Stromal cell of bone marrow (primary cell): ENCODE results near the gene GIT1.
"Not testable (repeated sequence)": the region's sequence is repeated elsewhere in the genome, so short reads cannot be mapped to it uniquely, and the experiment has no call there.

Source experiments
- DNase-seq: peaks from one replicate; pipeline ENCODE4 v3.0.0-alpha.2; 2012; ENCODE audit warnings: low read depth

Gene GIT1

DNA sequence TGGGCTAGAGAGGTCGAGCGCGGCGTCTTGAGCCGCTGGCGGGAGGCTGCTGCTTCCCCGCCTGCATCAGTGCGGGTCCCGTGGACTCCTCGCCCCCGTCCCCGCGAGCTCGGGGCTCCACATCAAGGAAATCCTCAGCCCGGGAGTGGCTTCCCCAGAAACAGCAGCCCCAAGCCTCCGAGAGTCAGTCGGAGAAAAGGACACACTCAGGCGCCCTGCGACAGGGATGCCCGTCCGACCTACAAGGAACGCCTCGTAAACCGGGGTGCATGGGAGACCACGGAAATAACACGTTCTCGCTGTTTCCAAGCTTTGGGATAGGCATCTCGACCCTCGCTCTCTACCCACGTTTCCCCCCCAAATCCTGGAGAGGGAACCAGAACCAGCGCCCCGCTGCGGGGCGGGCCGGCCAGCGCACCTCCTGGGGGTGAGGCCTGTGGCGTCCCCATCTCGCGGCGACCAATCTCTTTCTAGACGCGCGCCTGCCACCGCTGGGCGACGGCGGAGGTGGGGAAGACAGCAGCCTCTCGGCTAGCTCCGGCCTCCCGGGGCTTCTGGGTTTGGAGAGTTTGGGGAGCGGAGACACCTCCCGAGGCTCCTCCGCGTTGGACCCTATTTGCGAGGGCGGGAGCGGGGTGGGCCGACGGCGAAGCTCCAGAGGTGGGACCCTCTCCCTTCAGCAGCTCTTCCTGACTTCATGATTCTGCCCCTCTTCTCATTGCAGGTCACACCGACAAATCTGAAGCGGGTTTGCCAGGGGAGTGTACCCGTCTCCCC, 21.7 kb downstream of the GIT1 start:
- no peak for DNase-seq

DNA sequence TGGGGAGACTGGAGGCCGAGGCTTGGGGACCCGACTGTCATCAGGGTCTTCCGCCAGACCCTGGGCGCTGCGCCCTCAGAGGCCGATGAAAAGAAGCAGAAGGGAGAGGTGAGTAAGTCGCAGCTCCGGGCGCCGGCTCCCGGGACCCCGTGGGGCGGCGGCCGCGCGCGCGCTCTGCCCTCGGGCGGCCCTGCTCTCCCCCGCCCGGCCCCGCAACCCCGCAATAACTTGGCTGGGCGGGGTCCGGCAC, 22.2 kb downstream of the GIT1 start:
- DNase-seq, result no peak

GRCh38 chr17:29566473-29567303, 22.8 kb downstream of the GIT1 start, which contains the start of gene ABHD15:
TSS of gene ABHD15 (minus strand) at chr17:29567037. CDS start at chr17:29566966, 71 bp downstream.
- no peak for DNase-seq

- DNase-seq, result no peak
These were observed 23.6 kb downstream of the GIT1 start for GRCh38 chr17:29565643-29566472.

DNA sequence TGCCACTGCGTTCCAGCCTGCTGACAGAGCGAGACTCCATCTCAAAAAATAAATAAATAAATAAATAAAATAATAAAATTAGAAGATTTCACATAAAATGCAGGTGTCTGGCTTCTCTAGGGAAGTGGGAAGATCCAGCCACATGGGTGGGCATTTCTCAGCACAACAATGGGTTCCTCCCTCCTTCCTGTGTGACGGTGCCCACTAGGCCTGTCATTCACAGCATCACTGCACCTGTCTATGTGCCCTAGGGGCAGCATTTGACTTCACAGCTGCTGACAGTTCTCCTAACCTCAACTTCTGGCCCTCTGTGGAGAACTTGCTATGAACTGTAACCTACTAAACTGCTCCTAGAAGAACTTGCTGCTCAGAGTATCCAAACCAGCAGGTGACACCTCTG, 25.6 kb downstream of the GIT1 start:
- no peak for DNase-seq

DNA sequence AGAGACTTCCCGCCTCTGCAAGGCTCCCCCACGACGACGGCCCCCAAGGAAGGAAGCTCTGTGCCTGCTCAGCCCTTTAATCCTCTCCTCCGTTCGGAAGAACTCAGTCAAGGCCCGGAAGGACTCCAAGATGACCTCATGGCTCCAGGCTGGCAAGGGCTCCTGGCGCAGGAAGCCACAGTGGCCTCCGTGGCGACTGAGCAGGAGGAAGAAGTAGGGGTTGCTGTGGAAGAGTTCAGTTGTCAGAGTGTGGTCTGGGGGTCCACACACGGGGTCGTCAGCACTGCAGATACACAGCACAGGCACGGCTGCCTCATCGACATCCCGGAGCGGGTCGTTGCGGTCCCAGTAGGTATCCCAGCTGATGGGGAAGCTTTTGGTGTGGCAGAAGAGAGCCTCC, 26.8 kb downstream of the GIT1 start:
- DNase-seq, result no peak

- DNase-seq, result no peak
These were observed 27.6 kb downstream of the GIT1 start for GRCh38 chr17:29561554-29562517.

DNA sequence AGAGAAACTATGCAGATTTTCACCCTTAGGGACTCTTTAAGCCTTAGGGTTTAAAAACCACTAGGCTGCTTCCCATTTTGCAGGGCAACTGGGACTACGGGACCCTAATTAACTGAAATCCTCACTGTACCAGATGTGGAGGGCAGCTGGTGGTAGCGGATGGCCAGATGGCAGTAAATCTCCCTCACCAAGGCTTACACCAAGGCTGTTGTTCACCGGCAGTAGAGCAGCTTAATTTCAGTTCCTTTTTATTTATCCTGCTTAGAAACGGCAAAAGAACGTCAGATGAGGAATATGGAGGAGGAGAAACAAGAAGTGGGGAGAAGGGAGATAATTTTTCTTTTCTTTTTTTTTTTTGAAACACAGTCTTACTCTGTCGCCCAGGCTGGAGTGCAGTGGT, 29.1 kb downstream of the GIT1 start:
- no peak for DNase-seq

DNA sequence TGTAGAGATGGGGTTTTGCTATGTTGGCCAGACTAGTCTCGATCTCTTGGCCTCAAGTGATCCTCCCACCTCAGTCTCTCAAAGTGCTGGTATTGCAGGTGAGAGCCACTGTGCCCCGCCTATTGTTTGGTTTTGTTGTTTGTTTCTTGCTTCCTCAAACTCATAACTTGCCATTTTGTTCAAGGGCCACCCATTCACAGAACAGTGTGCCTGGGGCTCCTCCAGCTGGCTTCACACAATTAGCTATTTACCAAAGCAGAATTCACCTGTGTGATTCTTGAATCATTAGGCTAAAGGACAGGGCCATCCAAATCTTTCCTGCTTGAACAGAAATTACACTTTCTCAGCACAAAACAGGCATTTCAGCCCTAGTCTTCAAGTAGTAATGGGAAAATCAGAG, 29.8 kb downstream of the GIT1 start:
- DNase-seq, result no peak

DNA sequence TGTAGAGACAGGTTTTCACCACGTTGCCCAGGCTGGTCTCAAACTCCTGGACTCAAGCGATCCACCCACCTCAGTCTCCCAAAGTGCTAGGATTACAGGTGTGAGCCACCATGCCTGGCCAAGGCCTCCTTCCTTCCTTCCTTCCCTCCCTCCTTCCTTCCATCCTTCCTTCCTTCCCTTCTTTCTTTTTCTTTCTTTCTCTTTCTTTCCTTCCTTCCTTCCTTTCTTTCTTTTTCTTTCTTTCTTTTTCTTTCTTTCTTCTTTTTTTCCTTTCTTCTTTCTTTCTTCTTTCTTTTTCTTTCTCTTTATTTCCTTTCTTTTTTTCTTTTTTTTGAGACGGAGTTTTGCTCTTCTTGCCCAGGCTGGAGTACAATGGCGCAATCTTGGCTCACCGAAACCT, 31.3 kb downstream of the GIT1 start:
- DNase-seq, result not testable (repeated sequence)

- DNase-seq, result no peak
These were observed 31.7 kb downstream of the GIT1 start for GRCh38 chr17:29557739-29558116.

GRCh38 chr17:29557085-29557738, 32.2 kb downstream of the GIT1 start:
- DNase-seq, result no peak

GRCh38 chr17:29555840-29556239, 33.6 kb downstream of the GIT1 start:
- no peak for DNase-seq

GRCh38 chr17:29549177-29549923, 40.1 kb downstream of the GIT1 start:
- peak; percentile 13 for DNase-seq

GRCh38 chr17:29546830-29547229, 42.6 kb downstream of the GIT1 start:
- DNase-seq, result no peak

DNA sequence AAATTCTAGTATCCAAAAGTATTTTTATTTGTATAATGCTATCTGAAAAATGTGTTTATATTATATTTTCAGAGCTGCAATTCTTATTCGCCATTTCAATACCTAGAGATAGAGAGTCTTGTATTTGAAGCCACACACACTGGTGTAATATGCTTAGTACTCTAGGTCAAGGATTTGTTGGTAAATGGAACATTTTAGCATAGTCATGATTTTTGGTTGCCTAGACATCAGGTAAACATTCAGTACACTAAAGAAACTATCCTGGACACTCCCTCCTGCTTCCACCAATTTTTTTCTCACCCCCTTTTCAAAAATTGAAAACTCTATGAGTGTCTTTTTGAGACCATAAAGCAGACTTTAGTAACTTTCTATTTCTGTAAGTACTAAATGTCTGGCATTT, 43.4 kb downstream of the GIT1 start:
- no peak for DNase-seq

- no peak for DNase-seq
These were observed 45.4 kb downstream of the GIT1 start for GRCh38 chr17:29544066-29544465.

GRCh38 chr17:29533976-29534375, 55.5 kb downstream of the GIT1 start:
- no peak for DNase-seq

DNA sequence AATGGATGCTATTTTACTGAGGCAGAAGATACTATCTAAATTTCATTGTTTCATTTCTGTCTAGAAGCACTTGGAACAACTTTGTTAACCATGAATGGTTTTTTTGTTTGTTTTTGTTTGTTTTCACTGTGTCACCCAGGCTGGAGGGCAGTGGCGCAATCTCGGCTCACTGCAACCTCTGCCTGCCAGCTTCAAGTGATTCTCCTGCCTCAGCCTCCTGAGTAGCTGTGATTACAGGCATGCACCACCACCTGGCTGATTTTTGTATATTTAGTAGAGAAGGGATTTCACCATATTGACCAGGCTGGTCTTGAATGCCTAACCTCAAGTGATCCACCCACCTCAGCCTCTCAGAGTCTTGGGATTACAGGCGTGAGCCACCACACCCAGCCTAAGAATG, 63.1 kb downstream of the GIT1 start:
- DNase-seq, result no peak

DNA sequence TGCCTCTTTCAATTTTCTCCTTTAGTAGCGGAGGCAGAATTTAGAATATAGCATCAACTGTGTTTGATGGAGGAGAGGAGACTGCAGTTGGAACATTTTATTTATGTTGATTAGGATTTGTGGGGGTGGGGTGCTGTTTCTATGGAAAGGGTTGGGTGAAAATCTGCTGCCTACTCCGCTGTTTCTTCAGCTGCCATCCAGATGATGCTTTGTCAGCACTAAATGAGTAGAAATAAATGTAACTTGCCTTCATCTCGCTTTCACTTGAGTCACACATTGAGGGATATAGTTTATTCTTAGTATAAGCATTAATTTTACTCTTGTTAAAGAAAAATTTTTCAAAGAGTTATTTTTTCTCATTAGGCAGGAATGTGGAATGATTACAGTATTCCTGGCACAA, 64.8 kb downstream of the GIT1 start:
- DNase-seq, result no peak
